NT2/D1 (cell line): ENCODE measurements around the gene ITGB3BP.

Experiments
- SUZ12 ChIP-seq: IDR thresholded peaks from 2 replicates; pipeline ENCODE4 v1.6.1; 2011; ENCODE audit not compliant: insufficient read length, insufficient read depth; ENCODE audit errors: extremely low read depth
- YY1 ChIP-seq: IDR thresholded peaks from 2 replicates; pipeline ENCODE4 v1.6.1; 2011; ENCODE audit not compliant: insufficient read length, insufficient read depth
- ZNF274 ChIP-seq: IDR thresholded peaks from 2 replicates; pipeline ENCODE4 v1.6.1; 2011; ENCODE audit warnings: mild to moderate bottlenecking, low read depth, low read length

- TF ChIP-seq YY1: no peak
- no peak for TF ChIP-seq SUZ12
- no peak for TF ChIP-seq ZNF274
Observed at GRCh38 chr1:63466759-63467158, 56.3 kb downstream of the ITGB3BP start.
